Tibial nerve (tissue), 4 donors: Measurements from ENCODE around the gene YIPF4.

Experiments used
- EP300 ChIP-seq, 2 donors: sonication (generic); formaldehyde crosslinking; IDR thresholded peaks; one replicate each; pipeline ENCODE4 v1.6.1; 2017; ENCODE audit warnings: antibody characterized with exemption in 2 of 2, mild to moderate bottlenecking in 1 of 2
- POLR2A ChIP-seq, 2 donors: fragments of 450-650 bp; IDR thresholded peaks; one replicate each; pipeline ENCODE4 v1.6.1; 2017; ENCODE audit warnings: antibody characterized with exemption in 2 of 2, mild to moderate bottlenecking in 2 of 2, moderate library complexity in 2 of 2
- TF ChIP-seq, protein P1 (sequence below), 5 experiments: fragments of 200-600 bp in 3 of 5; fragments of 450-650 bp in 2 of 5; sonication (generic) in 3 of 5; IDR thresholded peaks; one replicate each; pipeline ENCODE4 v1.5.1; 2016 to 2019; ENCODE audit warnings: antibody characterized with exemption in 5 of 5, mild to moderate bottlenecking in 3 of 5, moderate library complexity in 2 of 5

- TF ChIP-seq, protein P1, sequence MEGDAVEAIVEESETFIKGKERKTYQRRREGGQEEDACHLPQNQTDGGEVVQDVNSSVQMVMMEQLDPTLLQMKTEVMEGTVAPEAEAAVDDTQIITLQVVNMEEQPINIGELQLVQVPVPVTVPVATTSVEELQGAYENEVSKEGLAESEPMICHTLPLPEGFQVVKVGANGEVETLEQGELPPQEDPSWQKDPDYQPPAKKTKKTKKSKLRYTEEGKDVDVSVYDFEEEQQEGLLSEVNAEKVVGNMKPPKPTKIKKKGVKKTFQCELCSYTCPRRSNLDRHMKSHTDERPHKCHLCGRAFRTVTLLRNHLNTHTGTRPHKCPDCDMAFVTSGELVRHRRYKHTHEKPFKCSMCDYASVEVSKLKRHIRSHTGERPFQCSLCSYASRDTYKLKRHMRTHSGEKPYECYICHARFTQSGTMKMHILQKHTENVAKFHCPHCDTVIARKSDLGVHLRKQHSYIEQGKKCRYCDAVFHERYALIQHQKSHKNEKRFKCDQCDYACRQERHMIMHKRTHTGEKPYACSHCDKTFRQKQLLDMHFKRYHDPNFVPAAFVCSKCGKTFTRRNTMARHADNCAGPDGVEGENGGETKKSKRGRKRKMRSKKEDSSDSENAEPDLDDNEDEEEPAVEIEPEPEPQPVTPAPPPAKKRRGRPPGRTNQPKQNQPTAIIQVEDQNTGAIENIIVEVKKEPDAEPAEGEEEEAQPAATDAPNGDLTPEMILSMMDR (IDR thresholded peaks at IDR 0.05): no peak
- TF ChIP-seq POLR2A (IDR thresholded peaks at IDR 0.05): no peak
- no peak for TF ChIP-seq EP300 (IDR thresholded peaks at IDR 0.05)
These were observed 29.4 kb upstream of the YIPF4 start for GRCh38 chr2:32248299-32248698.
